Measurements from ENCODE around the gene FGF12.

DNA sequence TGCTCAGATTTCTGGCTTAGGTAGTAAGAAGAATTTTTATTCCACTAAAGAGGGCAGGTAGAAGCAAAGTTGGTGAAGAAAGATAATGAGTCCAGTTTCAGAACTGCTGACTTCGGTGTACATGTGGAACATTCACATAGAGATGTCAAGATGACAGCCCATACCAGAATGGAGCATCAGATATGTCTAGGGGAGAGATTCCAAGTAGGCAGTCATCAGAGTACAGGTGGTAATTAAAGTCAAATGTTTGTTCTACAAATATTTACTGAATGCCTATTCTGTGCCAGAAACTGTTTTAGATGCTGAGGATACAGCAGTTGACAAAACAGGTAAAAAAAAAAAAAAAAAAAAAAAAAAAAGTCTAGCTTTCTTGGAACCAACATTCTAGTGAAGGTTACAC is 81.9 kb downstream of the FGF12 start:
- TF ChIP-seq CTCF (IDR thresholded peaks at IDR 0.05) (no peak), EZH2 (IDR thresholded peaks at IDR 0.05) (no peak), EZH2phosphoT487 (IDR thresholded peaks at IDR 0.05) (no peak)
